Raji (cell line): ENCODE data around the gene RPS5.

Source experiments
- POLR2A ChIP-seq: IDR thresholded peaks from 2 replicates; pipeline ENCODE4 v1.6.1; 2011; ENCODE audit warnings: low read depth, low read length, control low read depth; ENCODE audit not compliant: insufficient read depth

The RPS5 gene

DNA sequence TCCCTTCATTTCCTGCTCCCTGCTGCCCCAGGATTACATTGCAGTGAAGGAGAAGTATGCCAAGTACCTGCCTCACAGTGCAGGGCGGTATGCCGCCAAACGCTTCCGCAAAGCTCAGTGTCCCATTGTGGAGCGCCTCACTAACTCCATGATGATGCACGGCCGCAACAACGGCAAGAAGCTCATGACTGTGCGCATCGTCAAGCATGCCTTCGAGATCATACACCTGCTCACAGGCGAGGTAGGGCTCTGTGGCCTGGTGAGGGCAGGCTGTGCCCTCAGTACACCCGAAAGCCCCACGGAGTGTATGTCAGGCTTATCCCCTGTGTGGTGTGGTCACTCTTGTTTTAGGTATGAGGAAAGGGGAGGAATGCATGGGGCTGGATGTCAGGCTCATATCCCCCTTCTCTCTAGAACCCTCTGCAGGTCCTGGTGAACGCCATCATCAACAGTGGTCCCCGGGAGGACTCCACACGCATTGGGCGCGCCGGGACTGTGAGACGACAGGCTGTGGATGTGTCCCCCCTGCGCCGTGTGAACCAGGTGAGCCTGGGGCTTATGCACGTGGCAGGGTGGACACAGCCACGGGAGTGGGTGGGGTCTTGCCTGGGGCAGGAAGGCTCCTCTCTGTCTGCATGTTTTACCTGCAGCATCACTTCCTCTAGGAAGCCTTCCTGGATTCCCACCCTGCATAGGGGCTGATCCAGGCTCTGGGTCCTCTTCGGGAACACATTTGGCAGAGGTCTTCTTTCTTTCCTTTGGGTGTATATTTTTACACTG lies 6.1 kb downstream of the RPS5 start:
- TF ChIP-seq POLR2A = no peak

DNA sequence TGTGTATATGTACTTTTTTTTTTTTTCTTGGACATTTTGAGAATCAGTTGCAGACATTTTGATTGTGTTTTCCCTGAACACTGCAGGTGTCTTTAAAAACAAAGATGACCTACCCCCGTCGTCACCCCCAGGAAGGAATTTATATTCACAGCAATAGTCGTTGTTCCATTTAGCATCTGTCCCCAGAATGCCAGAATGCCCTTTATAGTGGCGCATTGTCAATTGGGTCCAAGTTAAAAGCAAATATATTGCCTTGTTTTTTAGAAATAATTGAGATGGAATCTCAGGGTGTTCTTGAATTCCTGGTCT lies 6.6 kb downstream of the RPS5 start:
- no peak for TF ChIP-seq POLR2A

DNA sequence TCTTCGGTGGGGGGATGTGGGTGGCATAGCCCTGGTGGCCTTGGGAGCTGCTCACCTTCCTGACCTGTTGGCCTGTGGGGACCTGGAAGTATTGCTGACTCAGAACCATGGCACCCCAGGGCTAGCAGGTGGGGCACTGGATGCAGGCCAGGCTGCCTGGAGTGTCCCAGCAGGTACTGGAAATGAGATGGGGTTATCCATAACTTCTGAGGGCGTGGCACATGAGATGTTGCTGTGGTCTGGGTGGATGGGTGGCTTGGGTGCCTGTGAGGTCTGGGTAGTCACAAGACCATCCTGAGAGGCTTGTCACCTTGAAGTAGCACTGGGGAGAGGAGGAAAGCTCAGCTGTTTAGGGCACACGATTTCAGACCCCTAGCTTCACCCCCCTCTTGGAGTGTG lies 7.8 kb downstream of the RPS5 start:
- TF ChIP-seq POLR2A = no peak

DNA sequence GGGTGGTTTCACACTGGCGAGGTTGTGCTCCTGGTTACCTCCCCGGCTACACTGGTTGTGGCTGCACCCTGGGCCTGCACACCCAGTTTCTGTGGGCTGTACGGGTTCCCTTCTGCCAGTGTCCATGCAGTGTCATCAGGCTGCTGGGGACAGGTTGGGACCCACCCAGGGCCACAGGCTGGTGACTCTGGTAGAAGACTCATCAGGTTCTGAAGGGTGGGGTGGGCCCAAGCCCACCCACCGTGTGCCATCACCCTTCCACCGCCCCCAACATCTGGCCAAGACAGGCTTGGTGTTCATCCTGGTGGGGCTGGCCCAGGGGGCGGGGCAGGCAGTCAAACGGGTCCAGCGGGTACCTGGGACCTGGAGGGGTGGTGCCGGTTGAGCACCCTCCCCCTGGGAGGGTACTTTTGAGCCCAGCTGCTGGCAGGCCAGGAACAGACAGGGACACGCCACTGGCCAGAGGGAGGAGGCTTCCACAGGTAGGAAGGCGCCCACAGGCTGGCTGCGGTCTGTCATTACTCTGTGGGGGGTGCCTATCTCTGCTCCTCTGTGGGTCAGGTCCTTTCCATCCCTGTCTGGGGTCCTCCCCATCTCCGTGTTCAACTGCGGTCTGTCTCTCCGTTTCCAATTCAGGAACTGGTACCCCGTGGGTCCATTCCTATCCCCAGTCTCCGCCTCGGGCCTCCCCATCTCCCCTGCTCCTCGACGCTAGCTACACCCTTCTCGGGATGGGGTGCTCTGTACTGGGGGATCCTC lies 8.3 kb downstream of the RPS5 start, which contains the start of gene RNF225:
Gene RNF225 (plus strand): TSS at position 437 of the 759 bp plus-strand sequence. CDS start 434 bp downstream, outside the sequence.
- no peak for TF ChIP-seq POLR2A

DNA sequence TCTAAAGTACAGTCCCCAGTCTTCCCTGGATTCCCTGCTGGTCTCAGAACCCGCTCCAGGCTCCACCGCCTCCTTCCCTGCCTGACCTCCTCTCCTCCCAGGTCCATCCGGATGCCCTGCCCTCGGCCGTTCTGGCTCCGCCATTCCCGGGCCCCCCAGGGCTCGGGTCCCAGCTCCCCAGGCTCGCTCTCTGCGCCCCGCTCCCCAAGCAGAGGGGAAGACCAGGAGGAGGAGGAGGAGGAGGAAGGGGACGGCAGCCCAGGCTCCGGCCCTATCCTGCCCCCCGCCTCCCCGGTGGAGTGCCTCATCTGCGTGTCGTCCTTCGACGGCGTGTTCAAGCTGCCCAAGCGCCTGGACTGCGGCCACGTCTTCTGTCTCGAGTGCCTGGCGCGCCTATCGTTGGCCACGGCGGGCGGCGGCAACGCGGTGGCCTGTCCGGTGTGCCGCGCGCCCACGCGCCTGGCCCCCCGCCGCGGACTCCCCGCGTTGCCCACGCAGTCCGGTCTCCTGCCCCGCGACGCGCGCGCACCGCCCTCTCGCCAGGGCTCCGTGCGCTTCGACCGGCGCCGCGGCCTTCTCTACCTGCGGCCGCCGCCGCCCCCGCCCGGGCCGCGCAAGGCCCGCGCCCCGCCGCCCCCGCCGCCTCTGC lies 9.0 kb downstream of the RPS5 start:
- TF ChIP-seq POLR2A = no peak

DNA sequence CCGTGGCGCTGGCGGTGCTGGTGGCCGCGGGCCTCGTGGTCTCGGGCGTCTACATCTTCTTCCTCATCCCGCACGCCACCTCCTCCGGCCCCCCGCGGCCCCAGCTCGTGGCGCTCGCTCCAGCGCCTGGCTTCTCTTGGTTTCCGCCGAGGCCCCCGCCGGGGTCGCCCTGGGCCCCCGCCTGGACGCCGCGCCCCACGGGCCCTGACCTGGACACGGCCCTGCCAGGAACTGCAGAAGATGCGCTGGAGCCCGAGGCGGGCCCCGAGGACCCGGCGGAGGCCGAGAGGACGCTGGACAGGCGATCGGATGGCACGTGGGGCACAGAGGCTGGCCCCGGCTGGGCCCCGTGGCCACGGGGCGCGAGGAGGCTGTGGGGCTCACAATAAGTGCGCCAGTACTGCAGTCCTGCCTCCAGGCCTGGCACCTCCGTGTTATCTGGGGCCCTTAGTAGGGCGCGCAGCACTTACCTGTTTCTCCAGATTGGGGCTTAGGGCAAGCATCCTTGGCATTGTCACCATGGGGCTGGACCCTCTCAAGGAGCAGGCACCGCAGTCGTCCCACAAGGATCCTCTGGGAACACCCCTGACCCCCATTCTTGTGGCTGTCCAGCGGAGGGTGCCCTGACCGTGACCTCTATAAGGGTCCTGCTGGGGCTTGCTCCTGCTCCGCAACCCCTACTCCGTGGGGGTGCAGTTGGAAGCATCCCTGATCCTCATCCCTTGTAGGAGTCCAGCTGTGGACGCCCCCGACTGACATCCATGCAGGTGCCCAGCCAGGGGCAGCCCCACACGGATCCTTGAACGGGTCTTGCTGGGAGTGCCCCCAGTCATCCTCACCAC lies 9.8 kb downstream of the RPS5 start:
- TF ChIP-seq POLR2A = no peak

DNA sequence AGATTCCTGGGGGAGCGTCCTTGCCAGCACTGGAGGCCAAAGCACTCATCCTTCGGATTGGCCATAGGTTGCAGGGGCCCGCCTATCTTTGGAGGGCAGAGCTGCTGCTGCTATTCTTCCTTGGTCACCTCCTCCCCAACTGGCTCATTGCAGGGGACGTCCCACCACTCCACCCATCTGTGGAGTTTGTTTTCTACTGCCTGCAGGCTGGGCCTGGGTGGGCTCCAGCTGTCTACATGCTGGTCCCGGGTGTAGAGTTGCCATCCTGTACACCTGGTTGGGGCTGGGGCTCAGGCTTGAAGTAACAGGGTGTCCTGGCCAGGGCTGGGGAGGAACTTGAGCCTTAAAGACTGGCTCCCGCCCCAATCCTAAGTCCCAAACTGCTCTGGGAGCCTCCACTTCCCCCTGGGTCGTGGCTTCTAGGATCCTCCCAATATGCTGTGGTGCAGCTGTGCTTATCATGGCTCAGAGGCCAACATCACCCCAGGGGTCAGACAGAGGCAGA lies 10.5 kb downstream of the RPS5 start:
- TF ChIP-seq POLR2A = no peak

GRCh38 chr19:58398087-58398486 lies 11.0 kb downstream of the RPS5 start:
- TF ChIP-seq POLR2A = no peak

- TF ChIP-seq POLR2A = no peak
These were observed 11.5 kb downstream of the RPS5 start for GRCh38 chr19:58398545-58398944.

GRCh38 chr19:58399903-58400302 lies 12.8 kb downstream of the RPS5 start:
- TF ChIP-seq POLR2A = no peak

GRCh38 chr19:58400316-58400915 lies 13.3 kb downstream of the RPS5 start:
- no peak for TF ChIP-seq POLR2A

DNA sequence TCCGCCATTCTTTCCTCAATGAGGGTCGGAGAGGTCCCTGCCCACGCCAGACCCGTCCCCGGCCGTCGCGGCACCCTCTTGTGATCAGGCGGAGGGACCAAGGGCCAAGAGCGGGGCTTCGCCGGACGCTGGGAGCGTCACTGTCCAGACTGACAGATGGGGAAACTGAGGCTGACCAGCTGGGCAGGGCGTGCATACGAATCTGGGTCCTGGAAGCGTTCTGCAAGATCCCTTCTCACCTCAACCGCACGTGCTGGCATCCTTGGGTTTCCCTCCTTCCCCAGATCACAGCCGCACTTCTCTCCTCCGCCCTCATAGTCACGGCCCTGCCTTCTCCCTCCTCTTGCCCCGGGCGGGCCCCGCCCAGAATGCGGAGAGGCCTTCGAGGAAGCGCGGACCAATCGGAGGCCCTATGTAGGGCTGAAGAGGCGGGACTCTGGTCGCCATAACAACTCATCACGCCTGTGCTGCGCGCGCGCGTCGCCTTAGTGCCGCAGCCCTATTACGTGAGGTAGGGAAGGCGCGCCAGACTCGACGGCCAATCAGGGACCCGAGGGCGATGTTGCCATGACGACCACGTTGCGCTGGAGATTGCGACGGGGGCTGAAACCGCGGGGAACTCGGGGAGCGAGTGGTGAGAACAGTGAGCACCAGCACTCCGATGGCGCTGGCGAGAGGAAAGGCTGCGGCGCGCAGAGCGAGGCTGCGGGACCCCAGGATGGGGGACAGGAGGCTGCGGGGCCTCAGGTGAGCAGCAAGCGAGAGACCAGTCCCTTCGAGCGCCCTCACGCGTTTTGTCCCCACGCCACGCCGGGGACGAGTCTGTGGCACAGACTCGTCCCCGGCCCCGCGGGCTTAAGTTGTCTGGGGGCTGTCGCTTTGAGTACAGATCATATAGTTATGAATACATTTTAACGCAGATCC lies 14.1 kb downstream of the RPS5 start:
- peak; percentile 96 for TF ChIP-seq POLR2A

DNA sequence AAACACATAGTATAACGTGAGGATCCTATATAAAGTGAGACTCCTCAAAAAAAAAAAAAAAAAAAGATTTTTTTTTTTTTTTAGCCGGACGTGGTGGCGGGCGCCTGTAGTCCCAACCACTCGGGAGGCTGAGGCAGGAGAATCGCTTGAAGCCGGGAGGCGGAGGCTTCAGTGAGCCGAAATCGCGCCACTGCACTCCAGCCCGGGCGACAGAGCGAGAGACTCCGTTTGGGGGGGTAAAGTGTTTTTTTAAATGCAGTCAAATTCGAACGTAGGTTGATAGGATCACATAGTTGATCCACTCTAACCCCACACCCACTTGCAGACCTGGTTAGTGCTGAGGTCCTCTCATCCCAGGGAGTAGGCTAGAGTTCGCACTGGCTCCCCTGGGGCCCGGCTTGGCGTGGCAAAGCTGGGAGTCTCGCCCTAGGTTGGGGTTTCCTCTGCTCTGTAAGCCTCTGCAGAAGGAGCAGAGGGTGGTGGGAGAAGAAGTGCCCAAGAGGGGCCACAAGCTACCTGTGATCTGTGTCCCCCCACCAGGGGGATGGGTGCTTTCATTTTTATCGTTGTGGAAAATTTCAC lies 14.9 kb downstream of the RPS5 start:
- TF ChIP-seq POLR2A = no peak
